K562 (cell line): ENCODE measurements around the gene RAB3GAP2. TPM values are rescaled to one million over a fixed set of nuclear protein-coding genes. Genes with fewer than 3 reads are reported as not detected.
A peak's percentile ranks its signal among the peaks of the same experiment; 100 is the strongest.

ENCODE experiments used
- BHLHE40 ChIP-seq: IDR thresholded peaks from 2 replicates; pipeline ENCODE4 v1.6.1; 2011; ENCODE audit warnings: low read length, improper control_type of control experiment
- BRD9 ChIP-seq: fragments of 450-650 bp; IDR thresholded peaks from 2 replicates; pipeline ENCODE4 v1.6.1; 2018; ENCODE audit warnings: low read depth; ENCODE audit not compliant: partially characterized antibody
- C11orf30 ChIP-seq: fragments of 450-650 bp; IDR thresholded peaks from 2 replicates; pipeline ENCODE4 v1.6.1; 2016; ENCODE audit warnings: low read depth, mild to moderate bottlenecking
- CBX3 ChIP-seq, 2 experiments: IDR thresholded peaks; 1 replicate in 1 of 2; 2 replicates in 1 of 2; pipeline ENCODE4 v1.6.1; 2012; ENCODE audit warnings: inconsistent platforms in 2 of 2, low read length in 2 of 2, borderline replicate concordance in 1 of 2, control low read depth in 1 of 2
- E2F3 ChIP-seq: fragments of 250-450 bp; sonication (Bioruptor Pico); IDR thresholded peaks from 2 replicates; pipeline ENCODE4 v1.4.0; 2020; ENCODE audit warnings: mild to moderate bottlenecking
- ETV5 ChIP-seq: sonication (generic); formaldehyde crosslinking; IDR thresholded peaks from 2 replicates; pipeline ENCODE4 v1.4.0; 2020; ENCODE audit warnings: low read depth, mild to moderate bottlenecking, missing genetic modification reagents
- GATAD2B ChIP-seq: fragments of 450-650 bp; IDR thresholded peaks from 2 replicates; pipeline ENCODE4 v1.6.1; 2017; ENCODE audit warnings: mild to moderate bottlenecking, borderline replicate concordance
- HDAC2 ChIP-seq: fragments of 450-650 bp; IDR thresholded peaks from 2 replicates; pipeline ENCODE4 v1.6.1; 2016; ENCODE audit warnings: mild to moderate bottlenecking
- HES1 ChIP-seq: fragments of 450-650 bp; IDR thresholded peaks from 2 replicates; pipeline ENCODE4 v1.6.1; 2016; ENCODE audit warnings: low read depth, mild to moderate bottlenecking, moderate library complexity
- MTA2 ChIP-seq: fragments of 450-650 bp; IDR thresholded peaks from 2 replicates; pipeline ENCODE4 v1.6.1; 2016; ENCODE audit warnings: low read depth
- POLR2AphosphoS2 ChIP-seq: IDR thresholded peaks from 2 replicates; pipeline ENCODE4 v1.6.1; 2012; ENCODE audit warnings: low read length, improper control_type of control experiment
- TAL1 ChIP-seq: fragments of 450-650 bp; IDR thresholded peaks from 2 replicates; pipeline ENCODE4 v1.6.1; 2016; ENCODE audit warnings: mild to moderate bottlenecking
- TRIM24 ChIP-seq, 2 experiments: fragments of 450-650 bp; IDR thresholded peaks; 2 replicates each; pipeline ENCODE4 v1.6.1; 2016
- USF1 ChIP-seq: sonication (generic); formaldehyde crosslinking; IDR thresholded peaks from 2 replicates; pipeline ENCODE4 v1.9.0; 2022; ENCODE audit warnings: mild to moderate bottlenecking, missing genetic modification reagents
- USF2 ChIP-seq: sonication (generic); formaldehyde crosslinking; IDR thresholded peaks from 2 replicates; pipeline ENCODE4 v1.5.0; 2020; ENCODE audit warnings: missing genetic modification reagents
- VEZF1 ChIP-seq: fragments of 200-800 bp; sonication (Bioruptor generic); IDR thresholded peaks from 2 replicates; pipeline ENCODE4 v1.6.1; 2017; ENCODE audit warnings: missing genetic modification characterization, missing compliant biosample characterization
- ZNF12 ChIP-seq: sonication (generic); formaldehyde crosslinking; IDR thresholded peaks from 2 replicates; pipeline ENCODE4 v1.4.0; 2020; ENCODE audit warnings: mild to moderate bottlenecking, missing genetic modification reagents
- ZNF143 ChIP-seq: sonication (generic); formaldehyde crosslinking; IDR thresholded peaks from 2 replicates; pipeline ENCODE4 v1.9.0; 2022; ENCODE audit warnings: mild to moderate bottlenecking, missing genetic modification reagents
- ZNF274 ChIP-seq: IDR thresholded peaks from 2 replicates; pipeline ENCODE4 v1.6.1; 2011; ENCODE audit warnings: low read depth, mild to moderate bottlenecking, low read length, moderate library complexity, borderline replicate concordance
- ZNF583 ChIP-seq: fragments of 250-450 bp; sonication (Bioruptor Pico); IDR thresholded peaks from 2 replicates; pipeline ENCODE4 v1.4.0; 2020
- ZNF764 ChIP-seq: fragments of 250-450 bp; sonication (Bioruptor Pico); IDR thresholded peaks from 2 replicates; pipeline ENCODE4 v1.4.0; 2020; ENCODE audit warnings: low read depth, mild to moderate bottlenecking, moderate library complexity
- polyA plus RNA-seq, 8 experiments: library from polyadenylated mRNA; depleted of rRNA in 4 of 8; stranded (reverse) in 5 of 8; unstranded in 3 of 8; fragments of >200 nt; fragmentation: Nextera tagmentation in 2 of 8; fragmentation: Illumina TruSeq in 1 of 8; extraction: Ambion mirVana in 2 of 8; extraction: Trizol in 1 of 8; gene quantifications; 2 replicates each; pipeline versions ENCODE4 v1.2.1 to v1.2.3, GENCODE V29; 2011 to 2014; ENCODE audit warnings: inconsistent platforms in 1 of 8, missing spikeins in 1 of 8
- total RNA-seq, 7 experiments: library from RNA; depleted of rRNA in 6 of 7; stranded (reverse); fragments of >200 nt in 6 of 7; fragmentation: Illumina TruSeq in 2 of 7; extraction: Trizol in 2 of 7; gene quantifications; 2 replicates each; pipeline versions ENCODE4 v1.2.1 to v1.2.3, GENCODE V29; 2011 to 2021; ENCODE audit warnings: low replicate concordance in 1 of 7
- TF ChIP-seq, protein P1 (sequence below), 2 experiments: IDR thresholded peaks; 2 replicates each; pipeline ENCODE4 v1.6.1; 2011; ENCODE audit warnings: borderline replicate concordance in 1 of 2, control low read depth in 1 of 2, low read depth in 1 of 2, low read length in 1 of 2, mild to moderate bottlenecking in 1 of 2, mixed read lengths in 1 of 2, moderate library complexity in 1 of 2; ENCODE audit not compliant: insufficient read depth in 1 of 2, insufficient read length in 1 of 2, poor library complexity in 1 of 2, severe bottlenecking in 1 of 2; ENCODE audit errors: extremely low read depth in 1 of 2
- TF ChIP-seq, protein P2 (sequence below): fragments of 450-650 bp; conservative IDR thresholded peaks from 2 replicates; pipeline ENCODE4 v1.6.1; 2016; ENCODE audit warnings: missing genetic modification characterization, low read depth, mild to moderate bottlenecking, missing compliant biosample characterization, moderate library complexity
- TF ChIP-seq, protein P3 (sequence below): fragments of 450-650 bp; IDR thresholded peaks from 2 replicates; pipeline ENCODE4 v1.6.1; 2017; ENCODE audit warnings: mild to moderate bottlenecking, moderate library complexity

RAB3GAP2 gene
- total and polyA plus RNA-seq, 9 of the 15 experiments (the other 6 are each of a cell fraction or from before 2014, with no cell fraction given), result 14.1 to 69.1 (median 32.2) TPM

GRCh38 chr1:220243947-220244346 is 28.3 kb downstream of the RAB3GAP2 start (continued):
- peak; percentile 25; the same call in 1 of the 2 replicates for TF ChIP-seq HES1
- no peak for TF ChIP-seq TRIM24 (IDR thresholded peaks at IDR 0.05)
- no peak for TF ChIP-seq ZNF12 (CRISPR knock-in tag)
- no peak for TF ChIP-seq BRD9
- no peak for TF ChIP-seq USF1 (CRISPR knock-in tag)
- TF ChIP-seq, protein P1, sequence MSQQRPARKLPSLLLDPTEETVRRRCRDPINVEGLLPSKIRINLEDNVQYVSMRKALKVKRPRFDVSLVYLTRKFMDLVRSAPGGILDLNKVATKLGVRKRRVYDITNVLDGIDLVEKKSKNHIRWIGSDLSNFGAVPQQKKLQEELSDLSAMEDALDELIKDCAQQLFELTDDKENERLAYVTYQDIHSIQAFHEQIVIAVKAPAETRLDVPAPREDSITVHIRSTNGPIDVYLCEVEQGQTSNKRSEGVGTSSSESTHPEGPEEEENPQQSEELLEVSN (IDR thresholded peaks at IDR 0.05; ENCODE audit: borderline replicate concordance in 1 of 2, extremely low read depth in 1 of 2, insufficient read depth in 1 of 2, insufficient read length in 1 of 2, low read depth in 1 of 2, low read length in 1 of 2, poor library complexity in 1 of 2, severe bottlenecking in 1 of 2), result no peak
- TF ChIP-seq ZNF583 (CRISPR knock-in tag), result no peak
- TF ChIP-seq ZNF274, result no peak
- TF ChIP-seq, protein P2, sequence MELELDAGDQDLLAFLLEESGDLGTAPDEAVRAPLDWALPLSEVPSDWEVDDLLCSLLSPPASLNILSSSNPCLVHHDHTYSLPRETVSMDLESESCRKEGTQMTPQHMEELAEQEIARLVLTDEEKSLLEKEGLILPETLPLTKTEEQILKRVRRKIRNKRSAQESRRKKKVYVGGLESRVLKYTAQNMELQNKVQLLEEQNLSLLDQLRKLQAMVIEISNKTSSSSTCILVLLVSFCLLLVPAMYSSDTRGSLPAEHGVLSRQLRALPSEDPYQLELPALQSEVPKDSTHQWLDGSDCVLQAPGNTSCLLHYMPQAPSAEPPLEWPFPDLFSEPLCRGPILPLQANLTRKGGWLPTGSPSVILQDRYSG (tag), result no peak
- no peak; the same call in 1 of the 2 replicates for TF ChIP-seq TAL1
- TF ChIP-seq CBX3 (IDR thresholded peaks at IDR 0.05; ENCODE audit: borderline replicate concordance in 1 of 2, low read length in 2 of 2), result no peak
- TF ChIP-seq ETV5, result no peak
- TF ChIP-seq USF2, result no peak
- TF ChIP-seq POLR2AphosphoS2, result no peak
- no peak for TF ChIP-seq GATAD2B
- TF ChIP-seq C11orf30, result no peak
- TF ChIP-seq E2F3, result no peak
- peak; percentile 47; the same call in 1 of the 2 replicates for TF ChIP-seq HDAC2
- no peak for TF ChIP-seq VEZF1 (CRISPR knock-in tag)
- TF ChIP-seq MTA2, result no peak
- TF ChIP-seq, protein P3, sequence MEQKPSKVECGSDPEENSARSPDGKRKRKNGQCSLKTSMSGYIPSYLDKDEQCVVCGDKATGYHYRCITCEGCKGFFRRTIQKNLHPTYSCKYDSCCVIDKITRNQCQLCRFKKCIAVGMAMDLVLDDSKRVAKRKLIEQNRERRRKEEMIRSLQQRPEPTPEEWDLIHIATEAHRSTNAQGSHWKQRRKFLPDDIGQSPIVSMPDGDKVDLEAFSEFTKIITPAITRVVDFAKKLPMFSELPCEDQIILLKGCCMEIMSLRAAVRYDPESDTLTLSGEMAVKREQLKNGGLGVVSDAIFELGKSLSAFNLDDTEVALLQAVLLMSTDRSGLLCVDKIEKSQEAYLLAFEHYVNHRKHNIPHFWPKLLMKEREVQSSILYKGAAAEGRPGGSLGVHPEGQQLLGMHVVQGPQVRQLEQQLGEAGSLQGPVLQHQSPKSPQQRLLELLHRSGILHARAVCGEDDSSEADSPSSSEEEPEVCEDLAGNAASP, result no peak
- TF ChIP-seq BHLHE40, result no peak
- no peak for TF ChIP-seq ZNF143 (CRISPR knock-in tag)
- no peak for TF ChIP-seq ZNF764 (CRISPR knock-in tag)
